Measurements from ENCODE around the gene GRAMD1A. TPM values are rescaled to one million over a fixed set of nuclear protein-coding genes. Genes with fewer than 3 reads are reported as not detected.

GRAMD1A gene
- total and polyA plus RNA-seq, 9 of the 15 experiments (the other 6 are each of a cell fraction or from before 2014, with no cell fraction given): 1.4 to 63.8 (median 38.5) TPM

DNA sequence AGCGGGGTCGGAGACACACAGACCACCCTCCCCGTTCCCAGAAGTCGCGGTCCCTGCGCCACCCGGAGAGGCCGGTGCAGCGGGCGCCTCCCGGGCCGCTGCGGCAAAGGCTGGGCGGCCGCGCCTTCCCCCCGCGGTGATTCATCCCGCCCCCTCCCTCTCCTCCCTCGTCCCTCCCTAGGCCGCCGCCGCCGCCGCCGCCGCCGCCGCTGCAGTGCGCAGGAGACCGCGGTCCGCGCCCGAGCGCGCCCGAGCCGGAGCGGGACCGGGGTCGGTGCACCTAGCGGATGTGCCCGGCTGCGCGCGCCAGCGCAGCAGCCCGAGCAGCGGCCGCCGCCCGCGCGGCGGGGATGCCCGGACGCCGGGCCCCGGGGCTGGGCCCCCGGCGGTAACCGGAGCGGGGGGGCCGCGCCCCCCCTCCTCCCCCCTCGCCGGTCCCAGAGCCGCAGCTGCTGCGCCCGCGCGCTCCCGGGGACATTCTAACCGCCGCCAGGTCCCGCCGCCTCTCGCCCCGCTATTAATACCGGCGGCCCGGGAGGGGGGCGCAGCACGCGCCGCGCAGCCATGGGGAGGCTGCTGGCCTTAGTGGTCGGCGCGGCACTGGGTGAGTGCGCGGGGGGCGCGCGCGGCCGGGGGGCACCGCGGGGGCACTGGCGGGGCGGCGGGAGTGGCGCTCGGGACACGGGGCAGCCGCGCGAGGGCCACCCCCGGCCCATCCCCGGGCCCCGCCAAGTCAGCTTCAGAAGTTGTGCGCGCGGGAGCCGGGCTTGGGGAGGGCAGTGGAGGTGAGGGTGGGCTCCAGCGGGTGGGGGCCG is 30.3 kb downstream of the GRAMD1A start, which contains the start of gene SCN1B (continued):
- TF ChIP-seq ZBTB7A (IDR thresholded peaks at IDR 0.05; ENCODE audit: borderline replicate concordance, control insufficient read depth, low read depth, low read length): 0 out of 2 replicates have a peak, but pooled peaks have one; percentile 50
- TF ChIP-seq JUN (IDR thresholded peaks at IDR 0.05; ENCODE audit: borderline replicate concordance, low read depth, low read length): no peak
- TF ChIP-seq JUN (CRISPR knock-in tag; IDR thresholded peaks at IDR 0.05; ENCODE audit: borderline replicate concordance): no peak
- TF ChIP-seq, protein P1, sequence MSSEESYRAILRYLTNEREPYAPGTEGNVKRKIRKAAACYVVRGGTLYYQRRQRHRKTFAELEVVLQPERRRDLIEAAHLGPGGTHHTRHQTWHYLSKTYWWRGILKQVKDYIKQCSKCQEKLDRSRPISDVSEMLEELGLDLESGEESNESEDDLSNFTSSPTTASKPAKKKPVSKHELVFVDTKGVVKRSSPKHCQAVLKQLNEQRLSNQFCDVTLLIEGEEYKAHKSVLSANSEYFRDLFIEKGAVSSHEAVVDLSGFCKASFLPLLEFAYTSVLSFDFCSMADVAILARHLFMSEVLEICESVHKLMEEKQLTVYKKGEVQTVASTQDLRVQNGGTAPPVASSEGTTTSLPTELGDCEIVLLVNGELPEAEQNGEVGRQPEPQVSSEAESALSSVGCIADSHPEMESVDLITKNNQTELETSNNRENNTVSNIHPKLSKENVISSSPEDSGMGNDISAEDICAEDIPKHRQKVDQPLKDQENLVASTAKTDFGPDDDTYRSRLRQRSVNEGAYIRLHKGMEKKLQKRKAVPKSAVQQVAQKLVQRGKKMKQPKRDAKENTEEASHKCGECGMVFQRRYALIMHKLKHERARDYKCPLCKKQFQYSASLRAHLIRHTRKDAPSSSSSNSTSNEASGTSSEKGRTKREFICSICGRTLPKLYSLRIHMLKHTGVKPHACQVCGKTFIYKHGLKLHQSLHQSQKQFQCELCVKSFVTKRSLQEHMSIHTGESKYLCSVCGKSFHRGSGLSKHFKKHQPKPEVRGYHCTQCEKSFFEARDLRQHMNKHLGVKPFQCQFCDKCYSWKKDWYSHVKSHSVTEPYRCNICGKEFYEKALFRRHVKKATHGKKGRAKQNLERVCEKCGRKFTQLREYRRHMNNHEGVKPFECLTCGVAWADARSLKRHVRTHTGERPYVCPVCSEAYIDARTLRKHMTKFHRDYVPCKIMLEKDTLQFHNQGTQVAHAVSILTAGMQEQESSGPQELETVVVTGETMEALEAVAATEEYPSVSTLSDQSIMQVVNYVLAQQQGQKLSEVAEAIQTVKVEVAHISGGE (CRISPR knock-in tag; IDR thresholded peaks at IDR 0.05): peak in 2 of 3 experiments; percentile 77 to 96; a peak in 5 of 6 replicates
- TF ChIP-seq, protein P2, sequence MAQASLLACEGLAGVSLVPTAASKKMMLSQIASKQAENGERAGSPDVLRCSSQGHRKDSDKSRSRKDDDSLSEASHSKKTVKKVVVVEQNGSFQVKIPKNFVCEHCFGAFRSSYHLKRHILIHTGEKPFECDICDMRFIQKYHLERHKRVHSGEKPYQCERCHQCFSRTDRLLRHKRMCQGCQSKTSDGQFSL (CRISPR knock-in tag; IDR thresholded peaks at IDR 0.05): no peak
- TF ChIP-seq, protein P2 (tag; IDR thresholded peaks at IDR 0.05): peak in 1 of 2 experiments; percentile 78; a peak in 1 of 4 replicates
- TF ChIP-seq, protein P3, sequence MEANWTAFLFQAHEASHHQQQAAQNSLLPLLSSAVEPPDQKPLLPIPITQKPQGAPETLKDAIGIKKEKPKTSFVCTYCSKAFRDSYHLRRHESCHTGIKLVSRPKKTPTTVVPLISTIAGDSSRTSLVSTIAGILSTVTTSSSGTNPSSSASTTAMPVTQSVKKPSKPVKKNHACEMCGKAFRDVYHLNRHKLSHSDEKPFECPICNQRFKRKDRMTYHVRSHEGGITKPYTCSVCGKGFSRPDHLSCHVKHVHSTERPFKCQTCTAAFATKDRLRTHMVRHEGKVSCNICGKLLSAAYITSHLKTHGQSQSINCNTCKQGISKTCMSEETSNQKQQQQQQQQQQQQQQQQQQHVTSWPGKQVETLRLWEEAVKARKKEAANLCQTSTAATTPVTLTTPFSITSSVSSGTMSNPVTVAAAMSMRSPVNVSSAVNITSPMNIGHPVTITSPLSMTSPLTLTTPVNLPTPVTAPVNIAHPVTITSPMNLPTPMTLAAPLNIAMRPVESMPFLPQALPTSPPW (CRISPR knock-in tag; IDR thresholded peaks at IDR 0.05): peak; percentile 96
- TF ChIP-seq, protein P4, sequence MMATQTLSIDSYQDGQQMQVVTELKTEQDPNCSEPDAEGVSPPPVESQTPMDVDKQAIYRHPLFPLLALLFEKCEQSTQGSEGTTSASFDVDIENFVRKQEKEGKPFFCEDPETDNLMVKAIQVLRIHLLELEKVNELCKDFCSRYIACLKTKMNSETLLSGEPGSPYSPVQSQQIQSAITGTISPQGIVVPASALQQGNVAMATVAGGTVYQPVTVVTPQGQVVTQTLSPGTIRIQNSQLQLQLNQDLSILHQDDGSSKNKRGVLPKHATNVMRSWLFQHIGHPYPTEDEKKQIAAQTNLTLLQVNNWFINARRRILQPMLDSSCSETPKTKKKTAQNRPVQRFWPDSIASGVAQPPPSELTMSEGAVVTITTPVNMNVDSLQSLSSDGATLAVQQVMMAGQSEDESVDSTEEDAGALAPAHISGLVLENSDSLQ (IDR thresholded peaks at IDR 0.05): no peak
- TF ChIP-seq RAD21 (CRISPR knock-in tag; conservative IDR thresholded peaks at IDR 0.05 in 1 of 2, IDR thresholded peaks at IDR 0.05 in 1 of 2): no peak
- TF ChIP-seq, protein P5, sequence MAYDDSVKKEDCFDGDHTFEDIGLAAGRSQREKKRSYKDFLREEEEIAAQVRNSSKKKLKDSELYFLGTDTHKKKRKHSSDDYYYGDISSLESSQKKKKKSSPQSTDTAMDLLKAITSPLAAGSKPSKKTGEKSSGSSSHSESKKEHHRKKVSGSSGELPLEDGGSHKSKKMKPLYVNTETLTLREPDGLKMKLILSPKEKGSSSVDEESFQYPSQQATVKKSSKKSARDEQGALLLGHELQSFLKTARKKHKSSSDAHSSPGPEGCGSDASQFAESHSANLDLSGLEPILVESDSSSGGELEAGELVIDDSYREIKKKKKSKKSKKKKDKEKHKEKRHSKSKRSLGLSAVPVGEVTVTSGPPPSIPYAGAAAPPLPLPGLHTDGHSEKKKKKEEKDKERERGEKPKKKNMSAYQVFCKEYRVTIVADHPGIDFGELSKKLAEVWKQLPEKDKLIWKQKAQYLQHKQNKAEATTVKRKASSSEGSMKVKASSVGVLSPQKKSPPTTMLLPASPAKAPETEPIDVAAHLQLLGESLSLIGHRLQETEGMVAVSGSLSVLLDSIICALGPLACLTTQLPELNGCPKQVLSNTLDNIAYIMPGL (CRISPR knock-in tag; IDR thresholded peaks at IDR 0.05): no peak
